ENCODE measurements around the gene THOC6.

Gene THOC6

GRCh38 chr16:3027983-3028715 lies 4.3 kb downstream of the THOC6 start (continued):
- TF ChIP-seq ZNF529 (tag by site-specific recombination; IDR thresholded peaks at IDR 0.05; ENCODE audit: insufficient replicate concordance), result no peak
- no peak for TF ChIP-seq FEZF1 (tag by site-specific recombination; IDR thresholded peaks at IDR 0.05)
- no peak for TF ChIP-seq ZNF214 (tag by site-specific recombination; IDR thresholded peaks at IDR 0.05; ENCODE audit: borderline replicate concordance)
- TF ChIP-seq ZNF791 (tag by site-specific recombination; IDR thresholded peaks at IDR 0.05), result no peak
- TF ChIP-seq ZSCAN18 (tag by site-specific recombination; IDR thresholded peaks at IDR 0.05), result no peak
- TF ChIP-seq ZFP37 (tag by site-specific recombination; IDR thresholded peaks at IDR 0.05), result no peak
- no peak for TF ChIP-seq ZNF155 (tag by site-specific recombination; IDR thresholded peaks at IDR 0.05)
- TF ChIP-seq ZNF394 (tag by site-specific recombination; IDR thresholded peaks at IDR 0.05; ENCODE audit: borderline replicate concordance), result no peak
- TF ChIP-seq ZNF664 (tag by site-specific recombination; IDR thresholded peaks at IDR 0.05), result no peak
- TF ChIP-seq IKZF3 (tag by site-specific recombination; IDR thresholded peaks at IDR 0.05), result no peak
- peak; percentile 29 for TF ChIP-seq PATZ1 (tag by site-specific recombination; IDR thresholded peaks at IDR 0.05)
- TF ChIP-seq ZBTB6 (tag by site-specific recombination; IDR thresholded peaks at IDR 0.05), result peak; percentile 98
- peak; percentile 90 for TF ChIP-seq CTCF (tag by site-specific recombination; IDR thresholded peaks at IDR 0.05)
- TF ChIP-seq ZNF521 (tag by site-specific recombination; IDR thresholded peaks at IDR 0.05), result no peak
- TF ChIP-seq ZNF146 (tag by site-specific recombination; IDR thresholded peaks at IDR 0.05), result no peak
- TF ChIP-seq ZNF133 (tag by site-specific recombination; IDR thresholded peaks at IDR 0.05), result no peak
- TF ChIP-seq ZNF510 (tag by site-specific recombination; IDR thresholded peaks at IDR 0.05; ENCODE audit: insufficient replicate concordance), result no peak
- peak; percentile 83 for TF ChIP-seq SP3 (tag by site-specific recombination; IDR thresholded peaks at IDR 0.05)
- peak; percentile 78 for TF ChIP-seq KLF1 (tag by site-specific recombination; IDR thresholded peaks at IDR 0.05)
- no peak for TF ChIP-seq ZSCAN5A (tag by site-specific recombination; IDR thresholded peaks at IDR 0.05)
- TF ChIP-seq ZNF391 (tag by site-specific recombination; IDR thresholded peaks at IDR 0.05; ENCODE audit: borderline replicate concordance, low read depth), result no peak
- TF ChIP-seq ZNF555 (tag by site-specific recombination; conservative IDR thresholded peaks at IDR 0.05), result no peak
- no peak for TF ChIP-seq ZNF473 (tag by site-specific recombination; IDR thresholded peaks at IDR 0.05)
- no peak for TF ChIP-seq ZNF121 (tag by site-specific recombination; IDR thresholded peaks at IDR 0.05)
- no peak for TF ChIP-seq PRDM6 (tag by site-specific recombination; IDR thresholded peaks at IDR 0.05)
- peak; percentile 43 for TF ChIP-seq GLIS1 (tag by site-specific recombination; IDR thresholded peaks at IDR 0.05)
- no peak for TF ChIP-seq ZNF747 (tag by site-specific recombination; IDR thresholded peaks at IDR 0.05)
- no peak for TF ChIP-seq ZNF24 (tag by site-specific recombination; IDR thresholded peaks at IDR 0.05)
- no peak for TF ChIP-seq ZNF645 (tag by site-specific recombination; IDR thresholded peaks at IDR 0.05)
- TF ChIP-seq ZNF610 (tag by site-specific recombination; IDR thresholded peaks at IDR 0.05; ENCODE audit: borderline replicate concordance), result no peak

Measured in HEK293 (cell line).